Liver (tissue), 9 donors: ENCODE data around the gene MFAP3. TPM values are rescaled to one million over a fixed set of nuclear protein-coding genes. Genes with fewer than 3 reads are reported as not detected.

Experiments
- DNase-seq: peaks from one replicate; pipeline ENCODE4 v3.0.0-alpha.2; 2017; ENCODE audit warnings: low spot score
- H3K27ac ChIP-seq, 2 donors: one replicate each; pipeline ENCODE4 v1.7.0; 2013; ENCODE audit warnings: inconsistent platforms in 2 of 2, low read length in 2 of 2, control low read depth in 1 of 2, low read depth in 1 of 2, mild to moderate bottlenecking in 1 of 2
- H3K27me3 ChIP-seq, 4 donors: one replicate each; pipeline versions ENCODE4 v1.6.1 to v1.7.0; 2013; ENCODE audit warnings: low read length in 3 of 4, inconsistent platforms in 1 of 4, mild to moderate bottlenecking in 1 of 4, moderate library complexity in 1 of 4; ENCODE audit not compliant: control insufficient read depth in 4 of 4, insufficient read depth in 4 of 4
- H3K36me3 ChIP-seq, 4 donors: one replicate each; pipeline versions ENCODE4 v1.6.1 to v1.7.0; 2013; ENCODE audit warnings: low read length in 3 of 4, mild to moderate bottlenecking in 3 of 4, low read depth in 1 of 4, moderate library complexity in 1 of 4; ENCODE audit not compliant: control insufficient read depth in 4 of 4, insufficient read depth in 3 of 4
- H3K4me1 ChIP-seq, 4 donors: one replicate each; pipeline versions ENCODE4 v1.6.1 to v1.7.0; 2013; ENCODE audit warnings: low read length in 3 of 4, mild to moderate bottlenecking in 3 of 4, moderate library complexity in 1 of 4; ENCODE audit not compliant: control insufficient read depth in 4 of 4, insufficient read depth in 4 of 4
- H3K4me3 ChIP-seq, 3 donors: one replicate each; pipeline versions ENCODE4 v1.6.1 to v1.7.0; 2013; ENCODE audit warnings: low read length in 3 of 3, control low read depth in 1 of 3, low read depth in 1 of 3, mild to moderate bottlenecking in 1 of 3
- H3K9ac ChIP-seq, 2 donors: one replicate each; pipeline ENCODE4 v1.7.0; 2013; ENCODE audit warnings: low read length in 2 of 2, mild to moderate bottlenecking in 2 of 2, moderate library complexity in 2 of 2, control low read depth in 1 of 2, low read depth in 1 of 2
- H3K9me3 ChIP-seq, 4 donors: one replicate each; pipeline versions ENCODE4 v1.6.1 to v1.7.0; 2013; ENCODE audit warnings: low read length in 3 of 4; ENCODE audit not compliant: control insufficient read depth in 4 of 4
- CTCF ChIP-seq: fragments of 150-350 bp; IDR thresholded peaks from 2 replicates; pipeline ENCODE4 v1.5.1; 2017; ENCODE audit warnings: improper control_type of control experiment, low read depth, low read length; ENCODE audit not compliant: missing input control
- EGR1 ChIP-seq, 2 donors: IDR thresholded peaks; 2 replicates each; pipeline ENCODE4 v1.6.1; 2016 to 2018; ENCODE audit warnings: antibody characterized with exemption in 2 of 2, low read depth in 2 of 2
- FOXA1 ChIP-seq: IDR thresholded peaks from 2 replicates; pipeline ENCODE4 v1.6.1; 2016; ENCODE audit warnings: antibody characterized with exemption
- HNF4A ChIP-seq, 2 donors: conservative IDR thresholded peaks; 2 replicates each; pipeline ENCODE4 v1.6.1; 2016; ENCODE audit warnings: antibody characterized with exemption in 2 of 2, mild to moderate bottlenecking in 2 of 2
- HNF4G ChIP-seq: IDR thresholded peaks from 2 replicates; pipeline ENCODE4 v1.6.1; 2016; ENCODE audit warnings: antibody characterized with exemption
- JUND ChIP-seq, 2 donors: IDR thresholded peaks; 2 replicates each; pipeline ENCODE4 v1.6.1; 2016; ENCODE audit warnings: antibody characterized with exemption in 2 of 2
- REST ChIP-seq: IDR thresholded peaks from 2 replicates; pipeline ENCODE4 v1.6.1; 2016; ENCODE audit warnings: antibody characterized with exemption, mild to moderate bottlenecking
- RXRA ChIP-seq, 2 donors: IDR thresholded peaks; 2 replicates each; pipeline ENCODE4 v1.6.1; 2017 to 2018; ENCODE audit warnings: antibody characterized with exemption in 2 of 2, mild to moderate bottlenecking in 1 of 2
- SP1 ChIP-seq: IDR thresholded peaks from 2 replicates; pipeline ENCODE4 v1.6.1; 2018; ENCODE audit warnings: antibody characterized with exemption, mild to moderate bottlenecking
- YY1 ChIP-seq: IDR thresholded peaks from 2 replicates; pipeline ENCODE4 v1.6.1; 2016; ENCODE audit warnings: antibody characterized with exemption, mild to moderate bottlenecking
- WGBS: extraction: QIAGEN DNeasy Blood & Tissue Kit; methylation state at CpG from one replicate; pipeline ENCODE4 v1.1.7; 2013; 5-methylcytosine and 5-hydroxymethylcytosine counted together
- polyA plus RNA-seq, 2 donors: library from polyadenylated mRNA; stranded (reverse) in 1 of 2; unstranded in 1 of 2; fragments of 200-250 nt in 1 of 2; fragments of >200 nt in 1 of 2; fragmentation: Nextera tagmentation in 1 of 2; extraction: Ambion mirVana in 1 of 2; gene quantifications; one replicate each; pipeline versions ENCODE4 v1.2.1 to v1.2.3, GENCODE V29; 2013 to 2015
- total RNA-seq, 2 donors: library from RNA; depleted of rRNA; stranded (reverse); fragments of >200 nt; gene quantifications; one replicate each; pipeline ENCODE4 v1.2.3, GENCODE V29; 2014
- donor health status: healthy.
- donor health status: healthy.
- donor health status: healthy.
- donor health status: healthy.
- donor health status: healthy.

The MFAP3 gene
- total and polyA plus RNA-seq, 4 donors, result 2.7 to 42.8 (median 23.6) TPM

- H3K27me3 ChIP-seq, result no peaks in the 10 kb centered on the region
- peaks cover 0 to 2% (median 0%) of the 10 kb centered on the region in 4 donors for H3K36me3 ChIP-seq
- H3K4me1 ChIP-seq, result no peaks in the 10 kb centered on the region
- WGBS, result 41% methylated on average over 3 of the region's 3 CpGs
- no peak for TF ChIP-seq REST
- TF ChIP-seq CTCF, result no peak
- TF ChIP-seq JUND (IDR thresholded peaks at IDR 0.05), result no peak
- TF ChIP-seq HNF4A (conservative IDR thresholded peaks at IDR 0.05), result no peak
- TF ChIP-seq SP1, result no peak
- TF ChIP-seq EGR1 (IDR thresholded peaks at IDR 0.05; ENCODE audit: low read depth in 2 of 2), result no peak
- no peak overlapping the region for H3K27ac ChIP-seq
- H3K9ac ChIP-seq, result no peak overlapping the region
- H3K4me3 ChIP-seq, result no peak overlapping the region
- H3K9me3 ChIP-seq, result no peaks in the 10 kb centered on the region
- no peak for DNase-seq
Observed at GRCh38 chr5:154086146-154086545, 47.4 kb downstream of the MFAP3 start.

- H3K4me3 ChIP-seq, result no peak overlapping the region
- H3K27me3 ChIP-seq, result no peaks in the 10 kb centered on the region
- H3K27ac ChIP-seq, result no peak overlapping the region
- H3K9ac ChIP-seq, result no peak overlapping the region
- peaks cover 0 to 2% (median 0%) of the 10 kb centered on the region in 4 donors for H3K36me3 ChIP-seq
- DNase-seq, result no peak
- H3K4me1 ChIP-seq, result no peaks in the 10 kb centered on the region
- 92% methylated on average over 4 of the region's 4 CpGs for WGBS
- H3K9me3 ChIP-seq, result no peaks in the 10 kb centered on the region
- TF ChIP-seq YY1 (no peak), HNF4G (no peak), RXRA (IDR thresholded peaks at IDR 0.05) (no peak), REST (no peak), FOXA1 (no peak)
Observed at GRCh38 chr5:154086641-154087040, 47.9 kb downstream of the MFAP3 start.
